ENCODE measurements around the gene IL1RL1. TPM values are rescaled to one million over a fixed set of nuclear protein-coding genes. Genes with fewer than 3 reads are reported as not detected.

IL1RL1 gene
- total and polyA plus RNA-seq, 2 experiments from 2014 or later = 0.35 TPM; not detected in 1

DNA sequence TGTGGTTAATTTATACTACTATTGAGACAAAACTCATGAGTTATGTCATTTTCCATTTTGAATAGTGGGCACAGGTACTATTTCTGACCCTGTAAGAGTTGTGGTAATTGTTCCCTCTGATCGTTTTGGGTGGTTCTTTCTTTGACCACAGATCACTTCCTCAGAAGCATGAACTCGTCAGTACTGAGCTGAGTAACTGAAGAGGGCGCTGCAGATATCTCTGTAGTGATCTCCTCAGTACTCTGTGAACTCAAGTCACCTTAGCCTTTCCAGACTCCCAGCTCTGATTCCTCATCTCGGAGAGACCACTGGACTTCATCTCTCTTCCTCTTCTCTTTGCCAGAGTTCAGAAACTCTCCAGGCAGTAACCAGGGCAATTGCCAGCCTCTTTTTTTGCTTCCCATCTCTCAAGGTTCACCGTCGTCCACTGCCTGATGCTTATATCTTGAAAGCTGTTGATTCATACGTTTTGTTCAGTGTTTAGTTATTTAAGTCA lies 9.4 kb upstream of the IL1RL1 start:
- 49 to 54% methylated on average over 7 of the region's 7 CpGs for WGBS, 2 experiments (ENCODE audit: low coverage in 1 of 2, low lambda C conversion rate in 2 of 2, missing lambda C conversion rate in 2 of 2)
- H3K9me2 ChIP-seq (ENCODE audit: insufficient read depth) = no peaks in the 10 kb centered on the region
- peak; percentile 45 for DNase-seq

DNA sequence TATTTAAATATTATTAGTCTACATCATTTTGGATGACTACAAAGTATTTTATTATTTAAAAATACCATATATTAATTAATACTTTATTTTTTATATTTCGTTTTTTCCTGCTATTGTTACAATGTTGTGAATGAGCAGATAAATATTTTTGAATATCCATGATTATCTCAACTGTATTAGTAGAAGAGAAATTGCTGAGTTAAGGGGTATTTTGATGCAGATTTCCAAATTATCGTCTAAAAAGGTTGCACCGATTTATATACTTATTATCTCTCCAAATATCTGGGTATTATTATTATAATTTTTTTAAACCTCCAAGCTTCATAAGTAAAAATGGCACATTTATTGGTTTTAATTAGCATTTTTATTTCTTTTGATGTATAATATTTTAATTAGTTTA lies 8.9 kb upstream of the IL1RL1 start:
- DNase-seq = no peak
- no peak for TF ChIP-seq EZH2phosphoT487 (IDR thresholded peaks at IDR 0.05; ENCODE audit: insufficient read depth, low read depth)
- TF ChIP-seq EZH2 (IDR thresholded peaks at IDR 0.05; ENCODE audit: insufficient read depth, poor library complexity, severe bottlenecking) = no peak
- H3K27ac ChIP-seq = no peak overlapping the region
- H2AFZ ChIP-seq = no peak overlapping the region
- H3K9ac ChIP-seq = no peak overlapping the region
- H3K4me3 ChIP-seq = no peak overlapping the region
- H3K27me3 ChIP-seq (replicated peaks; ENCODE audit: insufficient read depth) = no peaks in the 10 kb centered on the region
- 0 out of 2 replicates have a peak, but pooled peaks cover 14% of the 10 kb centered on the region for H3F3A ChIP-seq (ENCODE audit: insufficient read depth)
- WGBS, 2 experiments (ENCODE audit: low coverage in 1 of 2, low lambda C conversion rate in 2 of 2, missing lambda C conversion rate in 2 of 2) = 84 to 86% methylated on average over 3 of the region's 3 CpGs
- no peaks in the 10 kb centered on the region for H3K9me3 ChIP-seq (ENCODE audit: low read depth)
- H3K36me3 ChIP-seq (ENCODE audit: low read depth) = no peaks in the 10 kb centered on the region
- no peak overlapping the region for H3K4me2 ChIP-seq (ENCODE audit: unreplicated experiment)
- in situ Hi-C loops (cut with MboI) = no loop called here
- no peaks in the 10 kb centered on the region for H3K79me2 ChIP-seq (ENCODE audit: insufficient read depth)
- H3K9me2 ChIP-seq (ENCODE audit: insufficient read depth) = no peaks in the 10 kb centered on the region
- H4K20me1 ChIP-seq (ENCODE audit: insufficient read depth) = no peaks in the 10 kb centered on the region
- H3K4me1 ChIP-seq (ENCODE audit: insufficient read depth) = peaks cover 8% of the 10 kb centered on the region

More for the DNA sequence above, 9.4 kb upstream of the IL1RL1 start:
- Histone ChIP-seq H3K4me3 (no peak overlapping the region), H3K27ac (no peak overlapping the region), H3K36me3 (ENCODE audit: low read depth) (no peaks in the 10 kb centered on the region), H4K20me1 (ENCODE audit: insufficient read depth) (no peaks in the 10 kb centered on the region), H3K4me2 (ENCODE audit: unreplicated experiment) (no peak overlapping the region), H3K79me2 (ENCODE audit: insufficient read depth) (no peaks in the 10 kb centered on the region), H2AFZ (no peak overlapping the region), H3K9me3 (ENCODE audit: low read depth) (no peaks in the 10 kb centered on the region), H3K27me3 (replicated peaks; ENCODE audit: insufficient read depth) (no peaks in the 10 kb centered on the region), H3K9ac (no peak overlapping the region), H3K4me1 (ENCODE audit: insufficient read depth) (peaks cover 8% of the 10 kb centered on the region), H3F3A (ENCODE audit: insufficient read depth) (0 out of 2 replicates have a peak, but pooled peaks cover 14% of the 10 kb centered on the region)
- in situ Hi-C loops (cut with MboI) = no loop called here
- TF ChIP-seq EZH2phosphoT487 (IDR thresholded peaks at IDR 0.05; ENCODE audit: insufficient read depth, low read depth) (no peak), EZH2 (IDR thresholded peaks at IDR 0.05; ENCODE audit: insufficient read depth, poor library complexity, severe bottlenecking) (no peak)

DNA sequence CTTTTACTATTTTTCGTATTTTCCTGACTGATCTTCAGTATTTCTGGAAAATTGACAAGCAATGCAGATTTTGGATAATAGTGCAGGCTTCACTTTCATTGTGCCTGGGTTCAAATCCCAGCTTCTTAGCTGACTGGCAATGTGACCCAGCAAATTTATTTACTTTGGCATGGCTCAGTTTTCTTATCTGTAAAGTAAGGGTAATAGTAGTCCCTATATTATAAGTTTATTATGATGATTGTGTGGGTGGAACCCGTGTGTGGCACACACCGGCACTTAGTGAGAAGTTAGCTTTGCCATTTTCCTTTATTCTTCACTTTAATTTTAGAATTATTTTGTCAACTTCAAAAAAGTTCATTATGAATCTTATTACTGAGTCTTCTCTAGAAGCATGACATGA lies 7.8 kb upstream of the IL1RL1 start:
- Histone ChIP-seq H3K4me3 (no peak overlapping the region), H3K27ac (no peak overlapping the region), H3K4me1 (ENCODE audit: insufficient read depth) (peaks cover 8% of the 10 kb centered on the region), H3K79me2 (ENCODE audit: insufficient read depth) (no peaks in the 10 kb centered on the region), H2AFZ (no peak overlapping the region), H3K36me3 (ENCODE audit: low read depth) (no peaks in the 10 kb centered on the region), H3K9me3 (ENCODE audit: low read depth) (no peaks in the 10 kb centered on the region), H3F3A (ENCODE audit: insufficient read depth) (0 out of 2 replicates have a peak, but pooled peaks cover 6% of the 10 kb centered on the region), H3K9ac (no peak overlapping the region), H3K4me2 (ENCODE audit: unreplicated experiment) (no peak overlapping the region), H4K20me1 (ENCODE audit: insufficient read depth) (no peaks in the 10 kb centered on the region), H3K27me3 (replicated peaks; ENCODE audit: insufficient read depth) (no peaks in the 10 kb centered on the region), H3K9me2 (ENCODE audit: insufficient read depth) (no peaks in the 10 kb centered on the region)
- in situ Hi-C loops (cut with MboI) = no loop called here
- no peak for DNase-seq
- TF ChIP-seq EZH2phosphoT487 (IDR thresholded peaks at IDR 0.05; ENCODE audit: insufficient read depth, low read depth) (no peak), EZH2 (IDR thresholded peaks at IDR 0.05; ENCODE audit: insufficient read depth, poor library complexity, severe bottlenecking) (no peak)
- 90 to 94% methylated on average over 3 of the region's 3 CpGs for WGBS, 2 experiments (ENCODE audit: low coverage in 1 of 2, low lambda C conversion rate in 2 of 2, missing lambda C conversion rate in 2 of 2)

DNA sequence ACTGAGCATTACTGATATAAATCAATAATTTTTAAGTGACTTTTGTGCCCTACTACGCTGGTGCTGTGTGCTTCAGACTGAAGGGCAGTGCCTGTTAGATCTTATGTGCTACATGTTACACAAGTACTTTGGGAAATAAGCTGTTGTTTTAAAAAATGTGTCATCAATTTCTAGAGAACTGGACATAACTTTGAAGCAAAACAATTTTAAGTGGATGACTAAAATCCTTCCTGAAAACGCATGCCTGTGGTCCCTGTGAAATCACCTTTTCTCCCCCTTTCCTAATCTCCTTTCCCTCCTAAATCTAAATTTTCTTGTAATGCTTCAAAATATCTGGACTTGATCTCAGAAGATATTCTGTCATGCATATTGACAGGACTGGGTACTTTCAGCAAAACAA lies 7.1 kb upstream of the IL1RL1 start:
- 21 to 26% methylated on average over 2 of the region's 2 CpGs for WGBS, 2 experiments (ENCODE audit: low coverage in 1 of 2, low lambda C conversion rate in 2 of 2, missing lambda C conversion rate in 2 of 2)

More for the DNA sequence above, 7.1 kb upstream of the IL1RL1 start:
- Histone ChIP-seq H3K27ac (no peak overlapping the region), H3K9me3 (ENCODE audit: low read depth) (no peaks in the 10 kb centered on the region), H2AFZ (no peak overlapping the region), H4K20me1 (ENCODE audit: insufficient read depth) (no peaks in the 10 kb centered on the region), H3K36me3 (ENCODE audit: low read depth) (no peaks in the 10 kb centered on the region), H3K4me2 (ENCODE audit: unreplicated experiment) (peak overlapping the region; percentile 15), H3F3A (ENCODE audit: insufficient read depth) (0 out of 2 replicates have a peak, but pooled peaks cover 6% of the 10 kb centered on the region), H3K9me2 (ENCODE audit: insufficient read depth) (no peaks in the 10 kb centered on the region), H3K4me3 (no peak overlapping the region), H3K27me3 (replicated peaks; ENCODE audit: insufficient read depth) (no peaks in the 10 kb centered on the region), H3K4me1 (ENCODE audit: insufficient read depth) (peaks cover 8% of the 10 kb centered on the region), H3K79me2 (ENCODE audit: insufficient read depth) (no peaks in the 10 kb centered on the region), H3K9ac (no peak overlapping the region)
- peak; percentile 74 for DNase-seq
- in situ Hi-C loops (cut with MboI) = no loop called here
- TF ChIP-seq EZH2 (IDR thresholded peaks at IDR 0.05; ENCODE audit: insufficient read depth, poor library complexity, severe bottlenecking) = no peak
- TF ChIP-seq EZH2phosphoT487 (IDR thresholded peaks at IDR 0.05; ENCODE audit: insufficient read depth, low read depth) = no peak

Measured in GM23248 (cell line).